Neural cell (in vitro differentiated cells): Measurements from ENCODE around the gene LCNL1. TPM values are rescaled to one million over a fixed set of nuclear protein-coding genes. Genes with fewer than 3 reads are reported as not detected.

Experiments used
- H2AFZ ChIP-seq: fragments of 200-600, 300-800 bp; sonication (generic), shearing (Covaris generic); 2 replicates; pipeline ENCODE4 v1.6.0; 2014; ENCODE audit warnings: low read depth, mild to moderate bottlenecking, antibody characterized with exemption, low read length, moderate library complexity
- H3F3A ChIP-seq: fragments of 200-600 bp; shearing (Covaris generic); 2 replicates; pipeline ENCODE4 v1.6.1; 2016; ENCODE audit warnings: mild to moderate bottlenecking, moderate library complexity, mixed read lengths, antibody characterized with exemption, low read length; ENCODE audit not compliant: insufficient read depth, poor library complexity, severe bottlenecking
- H3K27ac ChIP-seq: fragments of 200-600, 300-800 bp; sonication (generic), shearing (Covaris generic); 2 replicates; pipeline ENCODE4 v1.5.1; 2014; ENCODE audit warnings: mild to moderate bottlenecking, low read length, moderate library complexity
- H3K27me3 ChIP-seq: fragments of 300-800, 200-600 bp; sonication (generic), shearing (Covaris generic); 2 replicates; pipeline ENCODE4 v1.6.0; 2014; ENCODE audit warnings: mild to moderate bottlenecking, low read depth, low read length, moderate library complexity; ENCODE audit not compliant: insufficient read depth
- H3K36me3 ChIP-seq: fragments of 300-800, 200-600 bp; sonication (generic), shearing (Covaris generic); 2 replicates; pipeline ENCODE4 v1.5.1; 2014; ENCODE audit warnings: mild to moderate bottlenecking, antibody characterized with exemption, low read length, moderate library complexity; ENCODE audit not compliant: insufficient read depth
- H3K4me2 ChIP-seq: fragments of 300-800, 200-600 bp; sonication (generic), shearing (Covaris generic); 2 replicates; pipeline ENCODE4 v1.6.0; 2014; ENCODE audit warnings: mild to moderate bottlenecking, low read length
- H3K4me3 ChIP-seq: fragments of 300-800, 200-600 bp; sonication (generic), shearing (Covaris generic); 2 replicates; pipeline ENCODE4 v1.5.1; 2014; ENCODE audit warnings: mild to moderate bottlenecking, low read length, moderate library complexity
- H3K79me2 ChIP-seq: fragments of 200-600 bp; shearing (Covaris generic); replicated peaks from 2 replicates; pipeline ENCODE4 v1.6.0; 2014; ENCODE audit warnings: mild to moderate bottlenecking, low read length, moderate library complexity; ENCODE audit not compliant: insufficient read depth
- H3K9ac ChIP-seq: fragments of 300-800, 200-600 bp; sonication (generic), shearing (Covaris generic); 2 replicates; pipeline ENCODE4 v1.6.1; 2016; ENCODE audit warnings: mild to moderate bottlenecking, low read length, mixed read lengths
- H3K9me2 ChIP-seq: fragments of 200-600 bp; shearing (Covaris generic); 2 replicates; pipeline ENCODE4 v1.6.1; 2016; ENCODE audit warnings: mild to moderate bottlenecking, low read length, mixed read lengths; ENCODE audit not compliant: insufficient read depth
- H3K9me3 ChIP-seq: fragments of 200-600, 300-800 bp; sonication (generic), shearing (Covaris generic); 2 replicates; pipeline ENCODE4 v1.6.1; 2016; ENCODE audit warnings: mild to moderate bottlenecking, mixed run types, low read length, moderate library complexity, mixed read lengths
- H4K20me1 ChIP-seq: fragments of 200-600 bp; shearing (Covaris generic); 2 replicates; pipeline ENCODE4 v1.6.1; 2016; ENCODE audit warnings: mild to moderate bottlenecking, mixed run types; ENCODE audit not compliant: insufficient read depth
- EP300 ChIP-seq: fragments of 450-650 bp; conservative IDR thresholded peaks from 2 replicates; pipeline ENCODE4 v1.6.1; 2014; ENCODE audit warnings: antibody characterized with exemption, mild to moderate bottlenecking, moderate library complexity; ENCODE audit not compliant: poor library complexity, severe bottlenecking
- EZH2 ChIP-seq: fragments of 200-600, 300-800 bp; shearing (Covaris generic), sonication (generic); IDR thresholded peaks from 2 replicates; pipeline ENCODE4 v1.6.1; 2014; ENCODE audit warnings: antibody characterized with exemption, low read length, borderline replicate concordance, mild to moderate bottlenecking; ENCODE audit not compliant: insufficient read depth, poor library complexity, severe bottlenecking
- MXI1 ChIP-seq: fragments of 450-650 bp; conservative IDR thresholded peaks from 2 replicates; pipeline ENCODE4 v1.6.1; 2014; ENCODE audit warnings: antibody characterized with exemption, mild to moderate bottlenecking; ENCODE audit not compliant: poor library complexity, severe bottlenecking
- POLR2AphosphoS5 ChIP-seq: IDR thresholded peaks from 2 replicates; pipeline ENCODE4 v1.6.1; 2012
- RAD21 ChIP-seq: fragments of 450-650 bp; conservative IDR thresholded peaks from 2 replicates; pipeline ENCODE4 v1.6.1; 2014; ENCODE audit warnings: antibody characterized with exemption, mild to moderate bottlenecking, moderate library complexity
- TAF1 ChIP-seq: IDR thresholded peaks from 2 replicates; pipeline ENCODE4 v1.6.1; 2012; ENCODE audit warnings: low read depth
- polyA plus RNA-seq: library from polyadenylated mRNA; depleted of rRNA; stranded (reverse); fragments of >200 nt; gene quantifications from 2 replicates; pipeline ENCODE4 v1.2.3, GENCODE V29; 2014
- TF ChIP-seq, protein P1 (sequence below): IDR thresholded peaks from 2 replicates; pipeline ENCODE4 v1.6.1; 2012; ENCODE audit warnings: borderline replicate concordance
- TF ChIP-seq, protein P2 (sequence below): fragments of 450-650 bp; IDR thresholded peaks from 2 replicates; pipeline ENCODE4 v1.5.1; 2014; ENCODE audit warnings: antibody characterized with exemption, mild to moderate bottlenecking, moderate library complexity; ENCODE audit not compliant: poor library complexity, severe bottlenecking

LCNL1 gene
- polyA plus RNA-seq, 1 donor from 2014 or later: not detected

- Histone ChIP-seq H3K9ac (no peak overlapping the region), H3F3A (no peaks in the 10 kb centered on the region), H3K4me3 (no peak overlapping the region), H4K20me1 (no peaks in the 10 kb centered on the region), H2AFZ (no peak overlapping the region), H3K4me2 (no peak overlapping the region), H3K27ac (no peak overlapping the region), H3K27me3 (no peaks in the 10 kb centered on the region), H3K79me2 (no peaks in the 10 kb centered on the region), H3K36me3 (peaks cover 7% of the 10 kb centered on the region), H3K9me2 (no peaks in the 10 kb centered on the region), H3K9me3 (no peaks in the 10 kb centered on the region)
- no peak for TF ChIP-seq EP300
- TF ChIP-seq RAD21: no peak
- TF ChIP-seq POLR2AphosphoS5: no peak
- TF ChIP-seq MXI1: no peak
- TF ChIP-seq EZH2: no peak
- TF ChIP-seq, protein P1, sequence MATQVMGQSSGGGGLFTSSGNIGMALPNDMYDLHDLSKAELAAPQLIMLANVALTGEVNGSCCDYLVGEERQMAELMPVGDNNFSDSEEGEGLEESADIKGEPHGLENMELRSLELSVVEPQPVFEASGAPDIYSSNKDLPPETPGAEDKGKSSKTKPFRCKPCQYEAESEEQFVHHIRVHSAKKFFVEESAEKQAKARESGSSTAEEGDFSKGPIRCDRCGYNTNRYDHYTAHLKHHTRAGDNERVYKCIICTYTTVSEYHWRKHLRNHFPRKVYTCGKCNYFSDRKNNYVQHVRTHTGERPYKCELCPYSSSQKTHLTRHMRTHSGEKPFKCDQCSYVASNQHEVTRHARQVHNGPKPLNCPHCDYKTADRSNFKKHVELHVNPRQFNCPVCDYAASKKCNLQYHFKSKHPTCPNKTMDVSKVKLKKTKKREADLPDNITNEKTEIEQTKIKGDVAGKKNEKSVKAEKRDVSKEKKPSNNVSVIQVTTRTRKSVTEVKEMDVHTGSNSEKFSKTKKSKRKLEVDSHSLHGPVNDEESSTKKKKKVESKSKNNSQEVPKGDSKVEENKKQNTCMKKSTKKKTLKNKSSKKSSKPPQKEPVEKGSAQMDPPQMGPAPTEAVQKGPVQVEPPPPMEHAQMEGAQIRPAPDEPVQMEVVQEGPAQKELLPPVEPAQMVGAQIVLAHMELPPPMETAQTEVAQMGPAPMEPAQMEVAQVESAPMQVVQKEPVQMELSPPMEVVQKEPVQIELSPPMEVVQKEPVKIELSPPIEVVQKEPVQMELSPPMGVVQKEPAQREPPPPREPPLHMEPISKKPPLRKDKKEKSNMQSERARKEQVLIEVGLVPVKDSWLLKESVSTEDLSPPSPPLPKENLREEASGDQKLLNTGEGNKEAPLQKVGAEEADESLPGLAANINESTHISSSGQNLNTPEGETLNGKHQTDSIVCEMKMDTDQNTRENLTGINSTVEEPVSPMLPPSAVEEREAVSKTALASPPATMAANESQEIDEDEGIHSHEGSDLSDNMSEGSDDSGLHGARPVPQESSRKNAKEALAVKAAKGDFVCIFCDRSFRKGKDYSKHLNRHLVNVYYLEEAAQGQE: no peak
- TF ChIP-seq TAF1: no peak
Measured at GRCh38 chr9:137013571-137013940, 30.8 kb downstream of the LCNL1 start.

DNA sequence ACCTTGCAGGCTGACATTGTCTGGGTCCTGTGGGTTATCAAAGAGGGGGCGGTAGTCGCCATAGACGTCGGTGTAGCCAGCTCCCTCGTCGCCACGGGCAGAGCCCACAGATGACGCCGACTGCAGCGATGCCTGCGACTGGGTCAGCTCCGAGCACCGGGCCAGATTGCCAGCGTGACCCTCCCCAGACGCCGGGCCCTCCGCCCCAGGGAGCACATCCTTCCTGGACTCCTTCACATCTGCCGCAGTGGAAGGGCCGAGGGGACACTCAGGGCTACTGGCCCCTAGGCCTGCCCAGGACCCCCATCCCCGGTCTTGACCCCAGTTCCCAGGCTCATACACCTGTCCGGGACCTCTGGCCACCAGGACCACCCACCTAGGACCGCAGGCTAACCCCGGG is 31.4 kb downstream of the LCNL1 start:
- Histone ChIP-seq H4K20me1 (no peaks in the 10 kb centered on the region), H3K4me2 (no peak overlapping the region), H3F3A (no peaks in the 10 kb centered on the region), H3K79me2 (no peaks in the 10 kb centered on the region), H3K9me3 (no peaks in the 10 kb centered on the region), H3K4me3 (no peak overlapping the region), H3K27ac (no peak overlapping the region), H2AFZ (no peak overlapping the region), H3K27me3 (no peaks in the 10 kb centered on the region), H3K9ac (no peak overlapping the region), H3K9me2 (no peaks in the 10 kb centered on the region), H3K36me3 (peaks cover 7% of the 10 kb centered on the region)
- TF ChIP-seq POLR2AphosphoS5 (no peak), RAD21 (no peak), TAF1 (no peak), EP300 (no peak), MXI1 (no peak), EZH2 (no peak)
- TF ChIP-seq, protein P1: no peak
- TF ChIP-seq, protein P2, sequence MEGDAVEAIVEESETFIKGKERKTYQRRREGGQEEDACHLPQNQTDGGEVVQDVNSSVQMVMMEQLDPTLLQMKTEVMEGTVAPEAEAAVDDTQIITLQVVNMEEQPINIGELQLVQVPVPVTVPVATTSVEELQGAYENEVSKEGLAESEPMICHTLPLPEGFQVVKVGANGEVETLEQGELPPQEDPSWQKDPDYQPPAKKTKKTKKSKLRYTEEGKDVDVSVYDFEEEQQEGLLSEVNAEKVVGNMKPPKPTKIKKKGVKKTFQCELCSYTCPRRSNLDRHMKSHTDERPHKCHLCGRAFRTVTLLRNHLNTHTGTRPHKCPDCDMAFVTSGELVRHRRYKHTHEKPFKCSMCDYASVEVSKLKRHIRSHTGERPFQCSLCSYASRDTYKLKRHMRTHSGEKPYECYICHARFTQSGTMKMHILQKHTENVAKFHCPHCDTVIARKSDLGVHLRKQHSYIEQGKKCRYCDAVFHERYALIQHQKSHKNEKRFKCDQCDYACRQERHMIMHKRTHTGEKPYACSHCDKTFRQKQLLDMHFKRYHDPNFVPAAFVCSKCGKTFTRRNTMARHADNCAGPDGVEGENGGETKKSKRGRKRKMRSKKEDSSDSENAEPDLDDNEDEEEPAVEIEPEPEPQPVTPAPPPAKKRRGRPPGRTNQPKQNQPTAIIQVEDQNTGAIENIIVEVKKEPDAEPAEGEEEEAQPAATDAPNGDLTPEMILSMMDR: no peak
